Suppressor macrophage treated with lipopolysaccharide for 4 hours (primary cell): ENCODE measurements around the gene SND1.

Experiments
- DNase-seq: peaks from one replicate; pipeline ENCODE4 v3.0.0-alpha.2; 2020

The SND1 gene

DNA sequence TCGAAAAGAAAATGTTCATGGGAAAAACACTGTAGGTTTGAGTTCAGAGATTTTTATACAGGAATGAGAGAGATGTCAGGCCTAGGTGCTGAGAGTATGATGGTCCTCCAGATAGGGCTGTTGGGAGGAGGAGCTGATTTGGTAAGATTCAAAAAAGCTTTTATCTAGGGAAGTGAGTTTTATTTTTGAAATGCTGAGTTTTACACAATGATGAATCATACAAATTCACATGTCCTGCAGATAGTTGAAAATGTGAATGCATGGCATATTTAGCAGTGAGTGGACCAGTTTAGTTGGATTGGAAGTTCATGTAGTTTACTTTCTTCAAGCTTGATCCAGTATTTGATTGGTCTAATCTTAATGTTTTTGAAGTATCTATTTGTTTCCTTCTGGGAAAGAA is 224.4 kb downstream of the SND1 start:
- peak; percentile 57 for DNase-seq

DNA sequence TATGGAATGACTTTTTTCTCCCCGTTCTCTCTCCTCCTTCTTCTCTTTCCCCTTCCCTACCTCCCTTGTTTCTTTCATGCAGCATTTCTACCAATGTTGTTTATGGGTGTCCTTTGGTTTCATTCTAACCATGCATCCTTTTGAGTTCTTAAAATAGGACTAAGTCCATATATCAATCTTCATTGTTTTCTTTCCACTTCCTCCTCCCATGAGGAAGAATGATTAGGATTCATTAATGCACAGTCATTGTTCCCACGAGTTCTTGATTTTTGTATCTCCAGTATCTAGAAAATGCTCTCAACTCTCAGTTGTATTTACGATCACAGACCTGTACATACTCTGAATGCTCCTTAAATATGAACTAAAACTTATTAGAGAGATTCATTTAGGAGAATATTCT is 226.0 kb downstream of the SND1 start:
- peak; percentile 29 for DNase-seq

DNA sequence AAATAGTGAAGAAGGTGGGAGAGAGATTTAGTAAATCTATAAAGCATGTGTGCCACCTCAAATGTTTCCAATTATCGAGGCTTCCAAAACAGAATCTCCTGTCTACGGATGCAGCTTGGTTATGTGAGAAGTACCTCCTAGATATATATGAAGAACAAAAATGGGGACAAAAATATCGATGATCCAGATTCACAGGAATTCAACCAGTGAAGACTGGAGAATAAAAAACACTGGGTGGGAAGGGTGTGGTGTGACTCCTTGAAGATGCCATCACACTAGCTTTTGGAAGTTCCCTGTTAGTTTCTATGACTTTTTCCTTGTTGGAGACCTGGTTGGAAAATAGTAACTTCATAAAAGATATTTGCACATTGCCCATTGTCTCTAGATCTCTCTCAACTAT is 226.8 kb downstream of the SND1 start:
- no peak for DNase-seq

DNA sequence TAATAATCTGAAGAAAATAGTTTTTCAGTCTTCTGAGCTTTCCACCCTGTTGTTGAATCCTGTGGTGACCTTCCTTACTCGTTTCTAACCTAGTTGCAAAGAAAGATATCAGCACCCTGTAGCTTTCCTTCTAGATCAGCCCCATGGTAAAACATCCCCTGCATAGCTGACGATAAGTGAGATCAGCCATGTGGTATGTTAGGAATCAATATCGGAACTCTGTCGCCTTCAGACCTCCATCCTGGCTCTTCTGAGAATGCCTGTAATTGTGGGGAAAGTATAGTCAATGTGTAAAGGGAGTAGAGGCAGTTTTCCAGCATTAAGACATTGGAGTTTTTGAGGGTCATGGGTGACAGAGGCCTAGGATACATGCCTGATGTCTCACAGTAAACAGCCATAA is 227.4 kb downstream of the SND1 start:
- DNase-seq = no peak

DNA sequence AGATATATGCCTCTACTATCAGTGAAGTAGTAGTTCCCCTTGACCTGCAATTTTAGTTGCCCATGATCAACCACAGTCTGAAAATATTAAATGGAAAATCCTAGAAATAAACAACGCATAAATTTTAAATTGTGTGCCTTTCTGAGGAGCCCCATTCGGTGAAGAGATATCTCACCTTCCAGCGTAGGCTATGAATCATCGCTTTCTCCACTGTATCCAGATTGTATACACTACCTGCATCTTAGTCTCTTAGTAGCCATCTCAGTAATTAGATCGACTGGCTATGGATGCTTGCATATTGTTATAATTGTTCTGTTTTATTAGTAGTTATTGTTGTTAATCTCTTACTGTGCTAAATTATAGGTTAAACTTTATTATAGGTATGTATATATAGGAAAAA is 227.9 kb downstream of the SND1 start:
- no peak for DNase-seq

DNA sequence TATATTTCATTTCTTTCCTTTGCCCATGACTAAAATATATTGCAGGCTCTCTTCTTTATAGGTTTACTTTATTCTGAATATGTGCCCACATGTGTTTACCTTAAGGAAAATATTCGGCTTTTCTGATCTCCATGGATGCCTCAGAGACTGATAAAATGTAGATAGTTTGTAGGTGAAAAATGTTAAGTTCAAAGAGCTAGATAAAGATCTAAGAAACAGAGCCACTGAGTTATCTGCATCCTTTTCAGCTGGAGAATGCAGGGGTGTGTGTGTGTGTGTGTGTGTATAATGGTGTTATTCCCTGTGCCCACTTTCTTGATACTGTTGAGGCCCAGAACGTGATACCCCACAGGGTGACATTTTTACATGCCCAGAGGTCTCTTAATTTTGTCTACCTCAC is 228.5 kb downstream of the SND1 start:
- no peak for DNase-seq

DNA sequence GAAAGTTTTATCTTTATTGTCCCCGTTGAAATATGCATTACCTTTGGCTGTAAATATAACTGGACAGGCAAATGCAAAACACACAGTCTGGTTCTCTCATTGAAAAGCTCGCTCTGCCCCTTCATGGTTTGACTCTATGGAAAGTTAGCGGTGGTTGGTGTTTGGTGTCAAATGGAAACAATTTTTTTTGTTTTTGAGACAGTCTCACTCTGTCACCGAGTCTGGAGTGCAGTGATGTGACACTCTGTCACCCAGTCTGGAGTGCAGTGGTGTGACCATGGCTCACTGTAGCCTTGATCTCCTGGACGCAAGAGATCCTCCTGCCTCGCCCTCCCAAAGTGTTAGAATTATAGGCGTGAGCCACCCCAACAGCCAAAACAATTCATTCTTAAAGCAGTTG is 229.6 kb downstream of the SND1 start:
- DNase-seq = no peak

DNA sequence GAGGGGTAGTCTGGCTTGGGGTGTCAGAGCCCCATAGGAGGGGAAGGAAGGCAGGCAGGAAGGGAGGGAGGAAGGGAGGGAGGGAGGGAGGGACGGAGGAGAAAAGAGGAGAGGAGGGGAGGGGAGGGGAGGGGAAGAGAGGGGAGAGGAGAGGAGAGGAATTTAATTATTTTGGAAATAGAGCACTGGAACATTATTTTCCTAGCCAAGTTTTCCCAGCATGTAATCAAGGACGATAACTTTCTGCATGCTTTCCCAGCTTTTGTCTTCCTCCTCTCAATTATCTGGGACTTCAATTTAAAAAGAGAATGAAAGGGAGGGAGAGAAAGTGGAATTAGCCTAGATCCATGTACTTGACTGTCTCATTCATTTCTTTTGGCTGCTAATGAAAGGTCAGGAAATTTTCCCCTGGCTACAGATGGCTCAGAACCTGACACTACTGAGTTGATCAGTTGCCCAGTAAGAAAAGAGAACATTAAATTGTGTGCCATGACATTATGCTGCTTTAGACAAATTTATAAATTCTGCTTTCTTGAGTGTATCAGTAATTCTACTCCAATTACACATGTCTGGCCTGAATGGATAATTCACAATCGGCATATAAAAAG is 230.4 kb downstream of the SND1 start:
- DNase-seq = no peak

DNA sequence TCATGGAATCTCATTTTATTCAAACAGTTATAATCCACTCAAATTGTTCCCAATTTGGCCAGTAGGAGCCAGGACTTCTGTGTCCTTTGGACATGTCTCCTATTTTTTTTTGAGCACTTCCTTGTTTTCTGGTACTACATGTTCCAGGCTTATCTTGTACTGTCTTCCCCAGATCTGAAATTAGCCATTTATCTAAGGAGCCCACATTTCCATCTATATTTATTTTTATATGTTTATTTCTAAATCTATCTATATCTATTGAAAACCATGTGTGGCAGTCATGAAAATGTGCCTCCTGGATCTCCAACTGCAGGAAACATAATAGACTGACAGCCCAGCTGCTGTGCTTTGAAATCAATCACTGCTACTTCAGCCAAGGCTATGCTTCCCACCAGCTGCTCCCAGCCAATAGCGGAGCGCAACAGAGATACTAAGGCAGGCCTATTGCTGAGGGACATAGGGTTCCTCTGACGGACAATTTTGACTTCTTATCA is 232.1 kb downstream of the SND1 start:
- no peak for DNase-seq

DNA sequence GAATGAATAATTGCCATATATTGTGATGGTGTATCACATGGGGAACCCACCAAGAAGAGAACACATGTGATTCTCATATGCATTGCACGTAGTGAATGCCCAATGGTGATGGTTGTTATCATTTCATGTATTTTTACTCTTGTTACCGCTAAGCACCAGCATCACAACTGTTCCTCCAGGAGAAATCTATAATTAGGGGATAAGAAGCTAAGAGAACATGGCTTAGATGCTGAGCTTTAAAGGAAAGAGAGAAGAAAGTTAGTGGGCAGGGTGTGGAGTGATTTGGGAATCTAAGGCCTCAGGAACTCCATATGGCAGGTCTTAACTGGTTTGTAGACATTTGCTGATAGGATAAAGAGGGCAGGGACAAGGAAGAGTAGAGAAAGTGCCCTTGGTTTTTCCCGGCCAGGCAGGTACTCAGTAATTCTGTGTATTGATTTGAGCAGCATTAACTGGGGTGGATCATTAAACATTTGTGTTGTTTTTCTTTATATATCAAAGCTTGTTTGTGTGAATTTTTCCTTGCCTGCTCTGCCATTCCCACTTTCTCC is 233.3 kb downstream of the SND1 start:
- DNase-seq = no peak

DNA sequence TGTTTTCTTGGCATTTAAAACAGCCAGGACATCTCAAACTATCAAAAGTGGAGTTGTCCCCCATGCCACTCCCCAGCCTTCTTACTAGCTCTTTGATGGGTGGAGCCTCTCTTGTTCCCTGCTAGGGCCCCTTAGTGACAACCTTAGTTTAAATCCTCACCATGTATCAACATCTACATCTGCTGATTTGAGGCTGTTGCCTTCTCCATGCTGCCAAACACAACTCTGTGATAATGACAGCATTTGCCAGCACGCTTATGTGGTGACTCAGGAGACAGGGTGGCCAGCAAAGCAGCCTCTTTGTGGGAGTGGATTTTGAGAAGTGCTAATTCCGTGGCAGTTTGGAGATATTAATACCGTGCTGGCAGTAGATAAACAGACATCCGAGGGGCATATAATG is 233.8 kb downstream of the SND1 start:
- DNase-seq = peak; percentile 35

DNA sequence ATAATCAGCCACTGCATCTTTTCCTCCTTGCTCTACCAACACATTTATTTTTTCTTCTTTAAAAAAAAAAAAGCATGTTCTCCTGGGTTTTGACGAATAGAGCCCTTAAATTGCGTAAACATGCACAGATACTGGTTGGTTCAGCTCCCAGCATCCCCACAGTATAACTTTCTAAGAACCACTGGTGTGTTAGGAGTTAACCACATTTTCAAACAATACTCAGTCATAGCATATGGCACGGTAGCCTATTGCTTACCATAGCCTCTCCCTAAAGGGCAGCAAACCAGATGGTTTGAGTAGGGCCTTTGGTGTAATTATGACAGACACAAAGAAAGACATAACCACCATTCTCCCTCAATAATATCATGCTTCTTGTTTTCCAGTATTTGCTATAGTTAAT is 234.3 kb downstream of the SND1 start:
- DNase-seq = no peak

DNA sequence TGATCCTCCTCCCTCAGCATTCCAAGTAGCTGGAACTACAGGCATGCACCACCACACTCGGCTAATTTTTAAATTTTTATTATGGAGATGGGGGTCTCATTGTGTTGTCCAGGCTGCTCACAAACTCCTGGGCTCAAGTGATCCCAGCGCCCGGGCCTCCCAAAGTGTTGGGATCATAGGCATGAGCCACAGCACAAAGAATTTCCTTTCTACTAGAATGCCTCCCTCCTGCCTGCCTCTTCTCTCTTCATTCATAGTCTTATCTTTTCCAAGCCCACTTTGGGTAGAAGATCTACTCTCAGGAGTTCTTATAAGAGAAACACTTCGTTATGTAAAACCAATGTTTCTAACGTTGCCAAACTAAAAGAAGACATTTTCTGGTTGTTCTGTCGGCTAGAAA is 235.1 kb downstream of the SND1 start:
- no peak for DNase-seq

DNA sequence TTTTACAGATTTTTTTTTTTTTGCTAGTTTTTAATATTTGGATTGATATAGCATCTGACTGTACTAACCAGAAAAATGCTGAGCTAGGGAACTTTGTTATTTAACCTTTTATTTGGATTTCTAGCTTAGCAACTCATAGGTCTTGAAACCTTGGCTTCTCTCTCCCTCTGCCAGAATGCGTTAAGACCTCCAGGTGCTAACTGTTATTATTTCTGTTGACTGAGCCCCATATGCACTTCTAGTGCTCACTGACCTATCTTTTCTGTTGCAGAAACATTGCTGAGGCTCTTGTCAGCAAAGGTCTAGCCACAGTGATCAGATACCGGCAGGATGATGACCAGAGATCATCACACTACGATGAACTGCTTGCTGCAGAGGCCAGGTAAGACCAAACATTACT is 235.6 kb downstream of the SND1 start:
- DNase-seq = no peak

DNA sequence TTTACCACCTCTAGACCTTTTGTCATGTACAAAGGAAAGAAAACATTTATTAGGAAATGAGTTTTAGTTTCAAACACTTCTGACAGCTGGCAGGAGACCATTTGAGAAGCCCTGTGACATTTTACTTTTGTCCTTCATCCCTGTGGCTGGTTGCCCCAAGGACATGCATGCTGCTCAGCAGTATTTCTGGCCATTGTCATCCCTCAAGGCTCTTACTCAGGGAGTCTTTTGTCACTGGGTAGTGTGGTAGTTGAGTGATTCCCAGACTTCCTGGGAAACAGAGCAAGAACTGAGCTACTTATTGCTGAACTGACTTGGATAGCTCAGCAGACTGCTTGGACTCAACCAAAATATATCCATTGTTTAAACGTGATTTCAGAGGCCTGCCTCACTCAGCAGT is 236.4 kb downstream of the SND1 start:
- DNase-seq = no peak

DNA sequence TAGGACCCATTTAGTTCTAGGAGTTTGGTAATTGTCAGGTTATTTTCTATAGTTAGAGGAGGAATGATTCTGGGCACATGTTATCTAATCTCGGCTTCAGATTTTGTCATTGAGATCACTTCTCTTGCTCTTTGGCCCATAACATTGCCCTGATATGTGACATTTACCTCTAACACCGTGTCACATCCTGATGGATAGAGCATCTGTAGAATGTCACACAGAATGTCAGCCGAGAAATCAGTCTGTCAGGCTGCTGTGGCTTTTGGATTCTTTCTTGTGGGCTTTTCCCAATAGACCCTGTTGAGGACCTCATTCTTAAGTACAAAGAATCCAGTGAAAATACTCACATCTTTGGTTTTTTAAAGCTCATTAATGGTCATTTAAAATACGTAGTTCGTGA is 236.8 kb downstream of the SND1 start:
- no peak for DNase-seq

DNA sequence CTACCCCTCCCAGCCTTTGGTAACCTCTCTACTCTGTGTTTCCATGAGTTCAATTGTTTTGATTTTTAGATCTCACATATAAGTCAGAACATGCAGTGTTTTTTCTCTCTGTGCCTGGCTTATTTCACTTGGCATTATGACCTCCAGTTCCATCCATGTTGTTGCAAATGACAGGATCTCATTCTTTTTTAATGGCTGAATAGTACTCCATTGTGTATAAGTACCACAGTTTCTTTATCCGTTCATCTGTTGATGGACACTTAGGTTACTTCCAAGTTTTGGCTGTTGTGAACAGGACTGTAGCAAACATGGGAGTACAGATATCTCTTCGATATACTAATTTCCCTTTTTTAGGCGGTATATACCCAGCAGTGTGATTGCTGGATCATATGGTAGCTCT is 237.7 kb downstream of the SND1 start:
- DNase-seq = no peak

DNA sequence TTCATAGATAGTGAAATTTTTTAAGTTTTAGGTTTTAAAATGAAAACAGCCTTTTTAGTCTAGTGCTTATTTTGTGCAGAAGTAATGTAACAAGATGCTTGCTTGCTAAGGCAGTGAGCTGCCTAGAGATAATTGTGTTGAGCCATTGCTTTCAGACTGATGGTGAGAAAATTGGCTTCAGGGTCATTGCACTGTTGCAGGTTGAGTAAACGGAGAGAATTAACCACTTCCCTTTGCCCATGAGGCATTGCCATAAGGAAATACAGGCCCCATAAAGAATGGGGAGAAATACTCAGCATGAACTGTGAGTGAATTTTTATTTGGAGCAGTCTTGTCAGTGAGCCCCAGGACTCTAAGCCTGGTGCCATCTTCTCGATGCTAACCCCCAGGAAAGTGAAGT is 238.7 kb downstream of the SND1 start:
- DNase-seq = peak; percentile 45

DNA sequence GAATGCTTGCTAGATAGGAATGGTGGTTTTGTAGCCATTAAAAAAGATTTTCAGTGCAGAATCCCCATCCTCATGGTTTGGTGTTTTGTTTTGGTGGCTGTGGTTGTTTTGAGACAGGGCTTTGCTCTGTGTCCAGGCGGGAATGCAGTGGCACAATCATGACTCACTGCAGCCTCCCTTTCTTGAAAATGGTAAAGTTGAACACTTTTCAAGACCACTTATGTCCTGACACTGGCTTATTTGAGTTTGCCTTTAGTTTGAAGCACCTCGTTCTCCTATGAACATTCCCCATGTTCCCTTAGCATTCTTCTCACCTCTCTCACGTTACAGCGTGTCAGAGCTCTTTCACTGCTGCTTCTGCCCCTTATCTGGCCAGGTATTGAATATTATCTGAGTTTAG is 239.2 kb downstream of the SND1 start:
- DNase-seq = no peak

DNA sequence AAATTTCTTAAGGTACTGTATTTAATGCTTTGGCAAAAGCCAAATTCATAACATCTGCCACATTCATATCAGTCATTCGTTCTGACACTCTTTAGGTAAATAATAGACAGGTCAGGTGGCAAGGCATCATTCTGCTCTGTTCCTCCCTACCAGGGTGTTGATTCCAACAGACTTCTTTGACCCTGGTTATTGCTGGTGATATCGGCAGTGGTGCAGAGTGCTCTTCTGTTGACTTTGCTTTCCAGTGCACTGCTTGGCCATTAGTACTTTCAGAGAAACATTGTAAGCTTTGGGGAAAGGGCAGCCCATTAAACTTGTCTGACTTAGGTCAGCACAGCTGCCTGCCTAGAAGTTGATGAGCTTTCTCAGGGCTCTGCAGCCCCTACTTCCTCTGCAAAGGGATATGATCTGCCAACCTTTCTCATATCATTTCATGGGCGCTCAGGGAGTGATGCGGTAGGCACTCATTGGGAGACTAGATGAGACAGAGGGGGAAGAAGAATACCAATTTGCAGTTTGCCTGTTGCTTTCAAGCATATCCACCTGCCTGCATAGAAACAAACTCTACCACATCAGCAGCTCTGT is 240.0 kb downstream of the SND1 start:
- no peak for DNase-seq

DNA sequence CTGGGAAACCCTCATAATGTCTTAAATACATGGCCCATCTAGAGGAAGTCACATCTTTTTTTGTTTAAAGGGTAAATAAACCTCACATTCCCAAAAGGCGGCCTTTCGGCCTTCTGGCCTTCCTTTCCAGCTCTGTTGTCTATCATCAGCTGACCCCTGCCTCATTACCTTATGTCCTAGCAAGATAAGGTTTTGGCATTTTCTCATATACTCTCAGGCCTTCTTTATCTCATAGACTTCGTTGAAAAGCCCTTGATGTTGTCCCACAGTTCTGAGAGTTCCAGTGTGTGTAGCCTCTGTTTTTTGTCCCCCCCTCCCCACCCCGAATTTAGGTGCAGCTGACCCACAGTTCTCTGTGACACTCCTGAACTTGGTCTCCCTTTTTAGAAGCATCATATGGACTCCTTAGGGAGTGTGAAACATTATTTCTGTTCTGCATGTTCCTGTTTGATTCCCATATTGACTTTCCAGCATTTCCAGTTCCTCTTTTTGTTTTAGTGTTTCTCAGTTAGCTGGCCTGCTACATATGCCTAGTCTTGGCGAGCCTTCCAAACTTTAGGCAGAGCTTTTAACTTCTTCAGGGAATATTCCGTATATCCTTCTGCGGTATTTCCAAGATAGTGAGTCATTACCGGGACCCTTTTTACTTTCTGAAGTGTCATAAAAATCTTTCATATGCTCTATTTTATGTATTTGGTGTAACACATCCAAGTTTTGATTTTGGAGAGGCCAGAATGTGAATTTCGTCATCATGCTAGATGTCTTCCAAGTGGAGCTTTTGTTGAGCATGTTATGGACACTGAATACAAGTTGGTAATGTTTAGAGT is 240.7 kb downstream of the SND1 start:
- peak; percentile 56 for DNase-seq

DNA sequence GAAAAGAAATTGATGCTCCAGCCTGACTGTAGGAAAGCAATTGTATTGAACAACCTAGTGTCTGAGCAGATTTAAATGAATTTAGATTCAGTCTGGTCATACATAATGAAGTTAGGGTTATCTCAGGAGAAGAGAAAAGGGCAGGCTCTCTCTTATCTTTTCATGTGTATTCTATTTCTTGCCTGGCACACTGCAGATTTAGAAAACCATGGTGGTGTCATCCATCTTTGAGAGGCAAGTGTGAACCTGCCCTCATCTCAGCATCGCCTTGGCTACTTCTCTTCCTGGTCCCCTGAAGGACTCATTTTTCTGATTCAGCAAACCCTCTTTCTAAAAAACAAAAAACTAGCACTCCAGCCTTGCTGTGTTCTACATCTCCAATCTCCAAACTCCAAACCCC is 241.6 kb downstream of the SND1 start:
- DNase-seq = no peak

DNA sequence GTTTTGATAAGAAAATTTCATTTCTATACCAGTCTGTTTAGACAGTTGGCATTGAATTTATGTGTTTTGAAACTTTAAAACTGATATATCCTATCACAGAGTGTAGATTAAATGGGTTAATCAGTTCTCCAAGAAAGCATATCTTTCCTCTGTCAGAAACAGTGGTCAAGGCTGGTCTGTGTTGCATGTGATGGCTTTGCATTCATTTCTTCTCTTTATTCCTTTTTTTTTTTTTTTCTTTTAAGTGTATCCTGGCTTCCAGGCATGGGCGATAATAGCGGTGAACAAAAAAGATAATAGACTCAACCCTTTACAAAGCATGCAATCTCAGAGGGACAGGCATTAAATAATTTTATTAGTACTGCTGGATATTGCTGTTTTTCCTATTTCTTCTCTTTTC is 242.6 kb downstream of the SND1 start:
- no peak for DNase-seq

DNA sequence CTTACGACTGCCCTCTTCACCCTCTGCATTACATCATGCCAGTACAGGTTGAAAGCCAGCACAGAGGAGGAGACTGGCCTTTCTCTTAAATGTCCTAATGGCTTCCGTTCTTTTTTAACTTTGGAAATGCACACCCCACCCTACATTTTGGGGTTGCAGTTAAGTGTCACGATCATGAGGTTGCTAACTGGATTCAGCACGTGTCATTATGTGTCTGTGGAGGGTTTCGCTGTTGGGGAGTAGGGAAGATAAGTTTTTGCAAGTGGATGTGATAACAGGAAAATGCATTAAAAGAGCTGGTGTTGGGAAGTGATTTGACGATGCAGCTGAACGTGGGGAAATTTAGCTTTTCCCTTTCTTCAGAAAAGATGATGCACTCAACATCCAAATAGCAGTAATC is 243.4 kb downstream of the SND1 start:
- DNase-seq = no peak
